HG03139 (cell line): ENCODE measurements around the gene IQSEC1.

Source experiments
- ATAC-seq: cut with Tn5 transposase; IDR thresholded peaks from one replicate; pipeline ENCODE4 v1.9.1; 2021; ENCODE audit not compliant: unreplicated experiment

IQSEC1 gene

GRCh38 chr3:13031621-13032020, 41.6 kb downstream of the IQSEC1 start:
- ATAC-seq = no peak

- ATAC-seq = no peak
Measured at GRCh38 chr3:13030684-13031083, 42.5 kb downstream of the IQSEC1 start.

GRCh38 chr3:13028010-13028821, 45.0 kb downstream of the IQSEC1 start:
- ATAC-seq = no peak

GRCh38 chr3:13027154-13027553, 46.1 kb downstream of the IQSEC1 start:
- no peak for ATAC-seq

- ATAC-seq = no peak
Measured at GRCh38 chr3:13026534-13026933, 46.7 kb downstream of the IQSEC1 start.

- no peak for ATAC-seq
Measured at GRCh38 chr3:13025778-13026518, 47.3 kb downstream of the IQSEC1 start.

- ATAC-seq = no peak
Measured at GRCh38 chr3:13025090-13025489, 48.1 kb downstream of the IQSEC1 start.

GRCh38 chr3:13024765-13025065, 48.5 kb downstream of the IQSEC1 start:
- no peak for ATAC-seq

GRCh38 chr3:13023971-13024764, 49.1 kb downstream of the IQSEC1 start:
- no peak for ATAC-seq

- peak; percentile 9 for ATAC-seq
Measured at GRCh38 chr3:13023235-13023970, 49.8 kb downstream of the IQSEC1 start.

- peak; percentile 45 for ATAC-seq
Measured at GRCh38 chr3:13022348-13023234, 50.6 kb downstream of the IQSEC1 start.

GRCh38 chr3:13021141-13022114, 51.8 kb downstream of the IQSEC1 start:
- no peak for ATAC-seq

- no peak for ATAC-seq
Measured at GRCh38 chr3:13020159-13020750, 53.0 kb downstream of the IQSEC1 start.

GRCh38 chr3:13019243-13020095, 53.8 kb downstream of the IQSEC1 start:
- ATAC-seq = no peak

GRCh38 chr3:13018561-13019242, 54.5 kb downstream of the IQSEC1 start:
- no peak for ATAC-seq

- no peak for ATAC-seq
Measured at GRCh38 chr3:13018043-13018451, 55.2 kb downstream of the IQSEC1 start.
